ENCODE results near the gene IFI27. TPM values are rescaled to one million over a fixed set of nuclear protein-coding genes. Genes with fewer than 3 reads are reported as not detected.

Gene IFI27
- total and polyA plus RNA-seq, 10 of the 15 experiments (the other 5 are each of a cell fraction or from before 2014, with no cell fraction given): 1.1 to 45.5 (median 3.3) TPM

- no peaks in the 10 kb centered on the region for H3K36me3 ChIP-seq (ENCODE audit: control insufficient read depth in 2 of 2, insufficient read depth in 2 of 2, low read length in 1 of 2)
- no peaks in the 10 kb centered on the region for H4K20me1 ChIP-seq (ENCODE audit: control insufficient read depth, insufficient read depth)
- intact Hi-C loops (cut with micrococcal nuclease; ENCODE audit: unreplicated experiment) (no loop called here), in situ Hi-C loops (cut with MboI) (no loop called here)
- DNase-seq (ENCODE audit: low read depth, low spot score) (no peak), FAIRE-seq (no peak), ATAC-seq (no peak)
- no peak overlapping the region for H3K9ac ChIP-seq (ENCODE audit: control insufficient read depth, insufficient read depth, low read length)
- H3K4me2 ChIP-seq (ENCODE audit: control insufficient read depth, insufficient read depth): no peak overlapping the region
- ChIA-PET SMC1A (ENCODE audit: uncharacterized antibody, unreplicated experiment) (no interaction called here), POLR2A (no interaction called here), CTCF (no interaction called here), RAD21 (ENCODE audit: unreplicated experiment) (no interaction called here)
- H3K27me3 ChIP-seq (replicated peaks in 1 of 2; ENCODE audit: control insufficient read depth in 2 of 2, insufficient read depth in 2 of 2, low read length in 1 of 2): peaks cover 0 to 2% of the 10 kb centered on the region in 2 experiments; a peak in 1 of 4 replicates
- no peak overlapping the region for H3K4me3 ChIP-seq
- H3K27ac ChIP-seq (ENCODE audit: control insufficient read depth, insufficient read depth): no peak overlapping the region
- no peaks in the 10 kb centered on the region for H3K9me3 ChIP-seq (replicated peaks; ENCODE audit: control insufficient read depth, insufficient read depth, low read length)
- H2AFZ ChIP-seq (ENCODE audit: control insufficient read depth, low read depth, low read length): no peak overlapping the region
- no TSS peak for BruUV-seq (replicated peaks)
- no peaks in the 10 kb centered on the region; the same call in 1 of the 2 replicates for H3K4me1 ChIP-seq (ENCODE audit: control insufficient read depth, insufficient read depth, low read length)
- TF ChIP-seq ZNF24 (IDR thresholded peaks at IDR 0.05) (no peak), WRNIP1 (IDR thresholded peaks at IDR 0.05; ENCODE audit: borderline replicate concordance, low read depth, low read length) (no peak), HDGF (IDR thresholded peaks at IDR 0.05) (no peak), BCL3 (IDR thresholded peaks at IDR 0.05; ENCODE audit: borderline replicate concordance, insufficient read depth, low read depth, low read length, poor library complexity, severe bottlenecking) (no peak), NFYB (IDR thresholded peaks at IDR 0.05; ENCODE audit: insufficient read depth, low read depth, low read length) (no peak), HDAC2 (IDR thresholded peaks at IDR 0.05) (no peak), FOXK2 (IDR thresholded peaks at IDR 0.05) (no peak), BRCA1 (IDR thresholded peaks at IDR 0.05; ENCODE audit: low read depth, low read length) (no peak), ZBTB11 (CRISPR knock-in tag; IDR thresholded peaks at IDR 0.05) (no peak), NR2C1 (IDR thresholded peaks at IDR 0.05) (no peak), POLR2AphosphoS5 (IDR thresholded peaks at IDR 0.05; ENCODE audit: low read length) (no peak)
- WGBS (ENCODE audit: insufficient coverage, insufficient replicate concordance, low lambda C conversion rate, missing lambda C conversion rate): 22% methylated on average over 3 of the region's 3 CpGs
- no peaks in the 10 kb centered on the region for H3K79me2 ChIP-seq (ENCODE audit: control insufficient read depth, insufficient read depth, low read length)
These were observed 55.2 kb downstream of the IFI27 start for GRCh38 chr14:94165744-94166143.

Other genes starting within 250 kb of the IFI27 start
Only the 7 nearest of the 10 such genes appear.
- gene ASB2, start 134.2 kb upstream of the IFI27 start, total RNA-seq (2014; rRNA removed): 46.4 and 53.5 TPM in 2 replicates
- 21.5 and 26.9 TPM in 2 replicates for gene ASB2, start 134.2 kb upstream of the IFI27 start, total RNA-seq (2014; rRNA removed; fragmentation: Illumina TruSeq; extraction: Trizol)
- gene ASB2, start 134.2 kb upstream of the IFI27 start, total RNA-seq (2021): 40.0 and 40.4 TPM in 2 replicates
- 8.5 and 16.9 TPM in 2 replicates for gene ASB2, start 134.2 kb upstream of the IFI27 start, polyA plus RNA-seq (2011; rRNA removed)
- 12.3 and 21.9 TPM in 2 replicates for gene ASB2, start 134.2 kb upstream of the IFI27 start, polyA plus RNA-seq (2014; fragmentation: Illumina TruSeq; extraction: Trizol)
- 1 to 10 TPM; 3.0 to 7.4 TPM for gene ASB2, start 134.2 kb upstream of the IFI27 start, polyA plus RNA-seq (2014; fragmentation: Nextera tagmentation; extraction: Ambion mirVana)
- gene ASB2, start 134.2 kb upstream of the IFI27 start, polyA plus RNA-seq (2014; rRNA removed): 50.0 and 54.5 TPM in 2 replicates
- 10 to 100 TPM; 51.7 to 54.8 TPM for gene ASB2, start 134.2 kb upstream of the IFI27 start, polyA plus RNA-seq (2016; fragmentation: Nextera tagmentation; extraction: Ambion mirVana)
- gene CCDC197, start 113.4 kb upstream of the IFI27 start, total RNA-seq (2014; rRNA removed): not detected in 2 replicates
- not detected in 2 replicates for gene CCDC197, start 113.4 kb upstream of the IFI27 start, total RNA-seq (2014; rRNA removed; fragmentation: Illumina TruSeq; extraction: Trizol)
- gene CCDC197, start 113.4 kb upstream of the IFI27 start, total RNA-seq (2021): not detected in 2 replicates
- 0.12 and 0.16 TPM in 2 replicates for gene CCDC197, start 113.4 kb upstream of the IFI27 start, polyA plus RNA-seq (2011; rRNA removed)
- not detected in 2 replicates for gene CCDC197, start 113.4 kb upstream of the IFI27 start, polyA plus RNA-seq (2014; fragmentation: Illumina TruSeq; extraction: Trizol)
- gene CCDC197, start 113.4 kb upstream of the IFI27 start, polyA plus RNA-seq (2014; fragmentation: Nextera tagmentation; extraction: Ambion mirVana): not detected
- gene CCDC197, start 113.4 kb upstream of the IFI27 start, polyA plus RNA-seq (2014; rRNA removed): not detected in 2 replicates
- gene CCDC197, start 113.4 kb upstream of the IFI27 start, polyA plus RNA-seq (2016; fragmentation: Nextera tagmentation; extraction: Ambion mirVana): not detected
- 0.49 and 0.56 TPM in 2 replicates for gene OTUB2, start 84.4 kb upstream of the IFI27 start, total RNA-seq (2014; rRNA removed)
- 0.40 and 0.46 TPM in 2 replicates for gene OTUB2, start 84.4 kb upstream of the IFI27 start, total RNA-seq (2014; rRNA removed; fragmentation: Illumina TruSeq; extraction: Trizol)
- 0.46 and 0.77 TPM in 2 replicates for gene OTUB2, start 84.4 kb upstream of the IFI27 start, total RNA-seq (2021)
- 0.36 and 0.48 TPM in 2 replicates for gene OTUB2, start 84.4 kb upstream of the IFI27 start, polyA plus RNA-seq (2011; rRNA removed)
- 0.41 and 0.47 TPM in 2 replicates for gene OTUB2, start 84.4 kb upstream of the IFI27 start, polyA plus RNA-seq (2014; fragmentation: Illumina TruSeq; extraction: Trizol)
- under 1 TPM; 0.05 to 0.18 TPM for gene OTUB2, start 84.4 kb upstream of the IFI27 start, polyA plus RNA-seq (2014; fragmentation: Nextera tagmentation; extraction: Ambion mirVana)
- 0.26 and 0.49 TPM in 2 replicates for gene OTUB2, start 84.4 kb upstream of the IFI27 start, polyA plus RNA-seq (2014; rRNA removed)
- under 1 TPM; 0.25 to 0.82 TPM for gene OTUB2, start 84.4 kb upstream of the IFI27 start, polyA plus RNA-seq (2016; fragmentation: Nextera tagmentation; extraction: Ambion mirVana)
- 143 and 161 TPM in 2 replicates for gene DDX24, start 29.5 kb upstream of the IFI27 start, total RNA-seq (2014; rRNA removed)
- 159 and 183 TPM in 2 replicates for gene DDX24, start 29.5 kb upstream of the IFI27 start, total RNA-seq (2014; rRNA removed; fragmentation: Illumina TruSeq; extraction: Trizol)
- 179 and 186 TPM in 2 replicates for gene DDX24, start 29.5 kb upstream of the IFI27 start, total RNA-seq (2021)
- 216 and 229 TPM in 2 replicates for gene DDX24, start 29.5 kb upstream of the IFI27 start, polyA plus RNA-seq (2011; rRNA removed)
- 266 and 322 TPM in 2 replicates for gene DDX24, start 29.5 kb upstream of the IFI27 start, polyA plus RNA-seq (2014; fragmentation: Illumina TruSeq; extraction: Trizol)
- 100 to 1,000 TPM; 137 to 176 TPM for gene DDX24, start 29.5 kb upstream of the IFI27 start, polyA plus RNA-seq (2014; fragmentation: Nextera tagmentation; extraction: Ambion mirVana)
- gene DDX24, start 29.5 kb upstream of the IFI27 start, polyA plus RNA-seq (2014; rRNA removed): 142 and 153 TPM in 2 replicates
- 100 to 1,000 TPM; 208 to 216 TPM for gene DDX24, start 29.5 kb upstream of the IFI27 start, polyA plus RNA-seq (2016; fragmentation: Nextera tagmentation; extraction: Ambion mirVana)
- gene IFI27L1, start 29.4 kb upstream of the IFI27 start, total RNA-seq (2014; rRNA removed): 22.0 and 29.9 TPM in 2 replicates
- gene IFI27L1, start 29.4 kb upstream of the IFI27 start, total RNA-seq (2014; rRNA removed; fragmentation: Illumina TruSeq; extraction: Trizol): 22.5 and 28.1 TPM in 2 replicates
- gene IFI27L1, start 29.4 kb upstream of the IFI27 start, total RNA-seq (2021): 34.7 TPM in 2 replicates
- gene IFI27L1, start 29.4 kb upstream of the IFI27 start, polyA plus RNA-seq (2011; rRNA removed): 17.5 and 22.1 TPM in 2 replicates
- 10.1 and 17.4 TPM in 2 replicates for gene IFI27L1, start 29.4 kb upstream of the IFI27 start, polyA plus RNA-seq (2014; fragmentation: Illumina TruSeq; extraction: Trizol)
- 10 to 100 TPM; 27.3 to 28.2 TPM for gene IFI27L1, start 29.4 kb upstream of the IFI27 start, polyA plus RNA-seq (2014; fragmentation: Nextera tagmentation; extraction: Ambion mirVana)
- 28.0 and 33.0 TPM in 2 replicates for gene IFI27L1, start 29.4 kb upstream of the IFI27 start, polyA plus RNA-seq (2014; rRNA removed)
- 10 to 100 TPM; 34.3 to 38.8 TPM for gene IFI27L1, start 29.4 kb upstream of the IFI27 start, polyA plus RNA-seq (2016; fragmentation: Nextera tagmentation; extraction: Ambion mirVana)
- 109 and 134 TPM in 2 replicates for gene IFI27L2, start 18.9 kb downstream of the IFI27 start, total RNA-seq (2014; rRNA removed)
- 46.9 and 54.2 TPM in 2 replicates for gene IFI27L2, start 18.9 kb downstream of the IFI27 start, total RNA-seq (2014; rRNA removed; fragmentation: Illumina TruSeq; extraction: Trizol)
- 59.5 and 66.9 TPM in 2 replicates for gene IFI27L2, start 18.9 kb downstream of the IFI27 start, total RNA-seq (2021)
- 21.0 and 41.9 TPM in 2 replicates for gene IFI27L2, start 18.9 kb downstream of the IFI27 start, polyA plus RNA-seq (2011; rRNA removed)
- gene IFI27L2, start 18.9 kb downstream of the IFI27 start, polyA plus RNA-seq (2014; fragmentation: Illumina TruSeq; extraction: Trizol): 8.9 and 31.9 TPM in 2 replicates
- 10 to 100 TPM; 26.6 to 61.2 TPM for gene IFI27L2, start 18.9 kb downstream of the IFI27 start, polyA plus RNA-seq (2014; fragmentation: Nextera tagmentation; extraction: Ambion mirVana)
- 121 and 126 TPM in 2 replicates for gene IFI27L2, start 18.9 kb downstream of the IFI27 start, polyA plus RNA-seq (2014; rRNA removed)
- 10 to 100 TPM; 80.4 to 81.8 TPM for gene IFI27L2, start 18.9 kb downstream of the IFI27 start, polyA plus RNA-seq (2016; fragmentation: Nextera tagmentation; extraction: Ambion mirVana)
- gene PPP4R4, start 63.6 kb downstream of the IFI27 start, total RNA-seq (2014; rRNA removed): 0.06 and 0.22 TPM in 2 replicates
- gene PPP4R4, start 63.6 kb downstream of the IFI27 start, total RNA-seq (2014; rRNA removed; fragmentation: Illumina TruSeq; extraction: Trizol): 0.13 and 0.28 TPM in 2 replicates
- gene PPP4R4, start 63.6 kb downstream of the IFI27 start, total RNA-seq (2021): 0.13 TPM in 1 of 2 replicates, not detected in the other
- 0.10 and 0.13 TPM in 2 replicates for gene PPP4R4, start 63.6 kb downstream of the IFI27 start, polyA plus RNA-seq (2011; rRNA removed)
- 0.01 TPM in 1 of 2 replicates, not detected in the other for gene PPP4R4, start 63.6 kb downstream of the IFI27 start, polyA plus RNA-seq (2014; fragmentation: Illumina TruSeq; extraction: Trizol)
- gene PPP4R4, start 63.6 kb downstream of the IFI27 start, polyA plus RNA-seq (2014; fragmentation: Nextera tagmentation; extraction: Ambion mirVana): under 1 TPM in 1 of 2 experiments, not detected in 1; 0.02 TPM
- gene PPP4R4, start 63.6 kb downstream of the IFI27 start, polyA plus RNA-seq (2014; rRNA removed): not detected in 2 replicates
- gene PPP4R4, start 63.6 kb downstream of the IFI27 start, polyA plus RNA-seq (2016; fragmentation: Nextera tagmentation; extraction: Ambion mirVana): not detected